Tibial nerve (tissue), 4 donors: ENCODE data around the gene ERFL.

Experiments used
- CTCF ChIP-seq, 5 experiments: fragments of 200-600 bp in 3 of 5; fragments of 450-650 bp in 2 of 5; sonication (generic) in 3 of 5; IDR thresholded peaks; one replicate each; pipeline ENCODE4 v1.5.1; 2016 to 2019; ENCODE audit warnings: antibody characterized with exemption in 5 of 5, mild to moderate bottlenecking in 3 of 5, moderate library complexity in 2 of 5
- EP300 ChIP-seq, 2 donors: sonication (generic); formaldehyde crosslinking; IDR thresholded peaks; one replicate each; pipeline ENCODE4 v1.6.1; 2017; ENCODE audit warnings: antibody characterized with exemption in 2 of 2, mild to moderate bottlenecking in 1 of 2
- POLR2A ChIP-seq, 2 donors: fragments of 450-650 bp; IDR thresholded peaks; one replicate each; pipeline ENCODE4 v1.6.1; 2017; ENCODE audit warnings: antibody characterized with exemption in 2 of 2, mild to moderate bottlenecking in 2 of 2, moderate library complexity in 2 of 2

- TF ChIP-seq POLR2A (IDR thresholded peaks at IDR 0.05) (no peak), CTCF (IDR thresholded peaks at IDR 0.05) (peak in 4 of 5 experiments; percentile 24 to 52 (median 37)), EP300 (IDR thresholded peaks at IDR 0.05) (no peak)
Measured at GRCh38 chr19:41872775-41873647, 55.2 kb downstream of the ERFL start.
